Peyer's patch (tissue), 4 donors: ENCODE results near the gene CLCNKA.

Experiments
- POLR2A ChIP-seq, 2 donors: fragments of 450-650 bp; IDR thresholded peaks; one replicate each; pipeline ENCODE4 v1.5.1; 2017; ENCODE audit warnings: antibody characterized with exemption in 2 of 2, mild to moderate bottlenecking in 2 of 2, moderate library complexity in 2 of 2
- TF ChIP-seq, protein P1 (sequence below), 6 experiments: fragments of 450-650 bp in 4 of 6; fragments of 200-600 bp in 2 of 6; sonication (generic) in 1 of 6; IDR thresholded peaks; one replicate each; pipeline ENCODE4 v1.5.1; 2017 to 2019; ENCODE audit warnings: antibody characterized with exemption in 6 of 6, mild to moderate bottlenecking in 3 of 6, moderate library complexity in 1 of 6

DNA sequence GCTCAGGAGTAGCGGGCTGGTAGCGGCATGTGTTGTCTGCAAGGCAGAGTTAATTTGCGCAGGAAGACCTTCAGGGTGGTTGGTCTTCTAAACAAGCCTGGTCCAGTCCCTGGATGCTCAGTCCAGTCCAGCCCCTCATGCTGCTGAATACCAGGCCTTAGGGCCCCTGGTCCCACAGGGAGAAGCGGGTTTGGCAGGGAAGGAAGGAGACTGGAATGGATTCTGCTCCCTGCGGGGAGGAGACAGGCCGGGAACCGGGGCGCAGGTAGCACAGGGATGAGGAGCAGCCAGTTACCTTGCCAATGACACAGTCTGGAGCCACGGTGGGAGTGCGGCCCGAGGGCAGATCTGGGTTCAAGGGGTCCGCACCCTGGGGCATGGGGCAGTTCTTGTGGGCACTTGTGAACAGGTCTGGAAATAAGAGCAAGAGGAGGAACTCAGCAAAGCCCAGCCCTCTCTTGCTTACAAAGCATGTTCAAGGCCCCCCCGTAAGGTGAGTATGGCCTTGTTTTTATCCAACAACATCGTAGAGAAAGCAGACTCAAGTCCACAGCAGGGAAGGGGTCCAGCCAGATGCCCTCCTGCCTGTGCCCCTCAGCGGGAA, 41.5 kb downstream of the CLCNKA start:
- TF ChIP-seq, protein P1, sequence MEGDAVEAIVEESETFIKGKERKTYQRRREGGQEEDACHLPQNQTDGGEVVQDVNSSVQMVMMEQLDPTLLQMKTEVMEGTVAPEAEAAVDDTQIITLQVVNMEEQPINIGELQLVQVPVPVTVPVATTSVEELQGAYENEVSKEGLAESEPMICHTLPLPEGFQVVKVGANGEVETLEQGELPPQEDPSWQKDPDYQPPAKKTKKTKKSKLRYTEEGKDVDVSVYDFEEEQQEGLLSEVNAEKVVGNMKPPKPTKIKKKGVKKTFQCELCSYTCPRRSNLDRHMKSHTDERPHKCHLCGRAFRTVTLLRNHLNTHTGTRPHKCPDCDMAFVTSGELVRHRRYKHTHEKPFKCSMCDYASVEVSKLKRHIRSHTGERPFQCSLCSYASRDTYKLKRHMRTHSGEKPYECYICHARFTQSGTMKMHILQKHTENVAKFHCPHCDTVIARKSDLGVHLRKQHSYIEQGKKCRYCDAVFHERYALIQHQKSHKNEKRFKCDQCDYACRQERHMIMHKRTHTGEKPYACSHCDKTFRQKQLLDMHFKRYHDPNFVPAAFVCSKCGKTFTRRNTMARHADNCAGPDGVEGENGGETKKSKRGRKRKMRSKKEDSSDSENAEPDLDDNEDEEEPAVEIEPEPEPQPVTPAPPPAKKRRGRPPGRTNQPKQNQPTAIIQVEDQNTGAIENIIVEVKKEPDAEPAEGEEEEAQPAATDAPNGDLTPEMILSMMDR (IDR thresholded peaks at IDR 0.05), result no peak
- no peak for TF ChIP-seq POLR2A (IDR thresholded peaks at IDR 0.05)
